ENCODE measurements around the gene TTLL12.

TTLL12 gene

GRCh38 chr22:43172191-43172590, 14.7 kb downstream of the TTLL12 start:
- DNase-seq (no peak), ATAC-seq (no peak)

- ATAC-seq (no peak), DNase-seq (no peak)
Measured at GRCh38 chr22:43171607-43172006, 15.3 kb downstream of the TTLL12 start.

GRCh38 chr22:43171019-43171491, 15.9 kb downstream of the TTLL12 start:
- DNase-seq, result no peak
- ATAC-seq, result no peak

- DNase-seq (no peak), ATAC-seq (no peak)
Measured at GRCh38 chr22:43170131-43170480, 16.8 kb downstream of the TTLL12 start.

GRCh38 chr22:43169310-43170130, 17.4 kb downstream of the TTLL12 start:
- ATAC-seq (no peak), DNase-seq (no peak)

GRCh38 chr22:43168471-43169309, 18.2 kb downstream of the TTLL12 start:
- ATAC-seq, result no peak

GRCh38 chr22:43167001-43167589, 19.8 kb downstream of the TTLL12 start:
- DNase-seq (no peak), ATAC-seq (no peak)

More at GRCh38 chr22:43168471-43169309, 18.2 kb downstream of the TTLL12 start:
- no peak for DNase-seq

GRCh38 chr22:43166132-43166930, 20.6 kb downstream of the TTLL12 start:
- ATAC-seq, result no peak
- no peak for DNase-seq

- DNase-seq (no peak), ATAC-seq (no peak)
Measured at GRCh38 chr22:43164636-43165035, 22.3 kb downstream of the TTLL12 start.

GRCh38 chr22:43163241-43163795, 23.6 kb downstream of the TTLL12 start:
- DNase-seq, result no peak
- ATAC-seq, result no peak

- DNase-seq, result no peak
- no peak for ATAC-seq
Measured at GRCh38 chr22:43162412-43163150, 24.4 kb downstream of the TTLL12 start.

- DNase-seq, result no peak
- ATAC-seq, result no peak
Measured at GRCh38 chr22:43160497-43161126, 26.3 kb downstream of the TTLL12 start.

- ATAC-seq, result no peak
- no peak for DNase-seq
Measured at GRCh38 chr22:43159484-43160178, 27.3 kb downstream of the TTLL12 start.

- ATAC-seq (no peak), DNase-seq (no peak)
Measured at GRCh38 chr22:43158778-43159483, 28.0 kb downstream of the TTLL12 start.

- no peak for ATAC-seq
- no peak for DNase-seq
Measured at GRCh38 chr22:43157874-43158546, 28.9 kb downstream of the TTLL12 start.

GRCh38 chr22:43156413-43156812, 30.5 kb downstream of the TTLL12 start:
- ATAC-seq (no peak), DNase-seq (no peak)

GRCh38 chr22:43155789-43156188, 31.1 kb downstream of the TTLL12 start:
- no peak for ATAC-seq
- peak; percentile 16 for DNase-seq

GRCh38 chr22:43154887-43155536, 31.9 kb downstream of the TTLL12 start:
- ATAC-seq, result no peak
- no peak for DNase-seq

Measured in stimulated activated naive CD8-positive, alpha-beta T cell treated with anti-CD3 and anti-CD28 coated beads, Interleukin-15, Interleukin-2, amounts not matched to agents 100 U/mL and 50 U/mL, for 24 hours (primary cell).